ACC112 (cell line): Measurements from ENCODE around the gene TMEM86A.
A peak's percentile ranks its signal among the peaks of the same experiment; 100 is the strongest.
"Not testable (repeated sequence)": the region's sequence is repeated elsewhere in the genome, so short reads cannot be mapped to it uniquely, and the experiment has no call there.

ENCODE experiments used
- H2AFZ ChIP-seq: fragments of 200-600 bp; sonication (generic); one replicate; pipeline ENCODE4 v1.6.0; 2017; ENCODE audit warnings: antibody characterized with exemption, low read length; ENCODE audit not compliant: unreplicated experiment
- H3K27ac ChIP-seq: fragments of 200-600 bp; sonication (generic); 2 replicates; pipeline ENCODE4 v1.5.1; 2014; ENCODE audit warnings: low read depth, mild to moderate bottlenecking, antibody characterized with exemption, low read length, moderate library complexity
- H3K27me3 ChIP-seq: fragments of 200-600 bp; sonication (generic); 2 replicates; pipeline ENCODE4 v1.6.1; 2014; ENCODE audit warnings: mild to moderate bottlenecking, antibody characterized with exemption, low read length, moderate library complexity, mixed read lengths; ENCODE audit not compliant: insufficient read depth
- H3K36me3 ChIP-seq: fragments of 200-600 bp; sonication (generic); 2 replicates; pipeline ENCODE4 v1.6.1; 2016; ENCODE audit warnings: mild to moderate bottlenecking, antibody characterized with exemption, low read length, moderate library complexity, mixed read lengths; ENCODE audit not compliant: insufficient read depth
- H3K4me1 ChIP-seq: fragments of 200-600 bp; sonication (generic); one replicate; pipeline ENCODE4 v1.6.1; 2016; ENCODE audit warnings: low read length, mixed read lengths; ENCODE audit not compliant: insufficient read depth, unreplicated experiment, control insufficient read depth
- H3K4me3 ChIP-seq: fragments of 200-600 bp; sonication (generic); 2 replicates; pipeline ENCODE4 v1.5.1; 2014; ENCODE audit warnings: mild to moderate bottlenecking, low read depth, low read length
- H3K79me2 ChIP-seq: fragments of 200-600 bp; sonication (generic); one replicate; pipeline ENCODE4 v1.6.0; 2016; ENCODE audit warnings: low read length; ENCODE audit not compliant: control insufficient read depth, unreplicated experiment, insufficient read depth

TMEM86A gene, protein sequence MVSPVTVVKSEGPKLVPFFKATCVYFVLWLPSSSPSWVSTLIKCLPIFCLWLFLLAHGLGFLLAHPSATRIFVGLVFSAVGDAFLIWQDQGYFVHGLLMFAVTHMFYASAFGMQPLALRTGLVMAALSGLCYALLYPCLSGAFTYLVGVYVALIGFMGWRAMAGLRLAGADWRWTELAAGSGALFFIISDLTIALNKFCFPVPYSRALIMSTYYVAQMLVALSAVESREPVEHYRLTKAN

GRCh38 chr11:18698341-18699268 lies at the start of gene TMEM86A:
Gene TMEM86A, plus strand, starts transcription at chr11:18698779. Its CDS starts 108 bp downstream, at chr11:18698887.
- no peak within 1 kb of the TSS for H3K27ac ChIP-seq

DNA sequence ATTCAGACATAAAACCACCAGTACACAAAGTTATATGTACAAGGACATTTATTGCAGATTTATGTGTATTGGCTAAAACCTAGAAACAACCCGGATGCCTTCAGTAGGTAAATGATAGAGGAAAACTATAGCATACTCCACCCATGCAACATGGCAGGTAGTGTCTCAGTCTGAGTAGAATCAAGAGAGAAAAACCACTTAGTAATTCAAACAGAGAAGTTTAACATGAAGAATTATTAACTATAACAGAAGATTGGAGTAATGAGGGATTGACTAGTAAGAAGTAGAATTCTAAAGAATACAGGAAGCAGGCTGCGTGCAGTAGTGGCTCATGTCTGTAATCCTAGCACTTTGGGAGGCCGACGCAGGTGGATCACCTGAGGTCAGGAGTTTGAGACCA lies 48.2 kb upstream of the TMEM86A start:
- no peak overlapping the region for H3K27ac ChIP-seq
- no peaks in the 10 kb centered on the region for H3K36me3 ChIP-seq
- H2AFZ ChIP-seq: peak overlapping the region; percentile 3

More at GRCh38 chr11:18698341-18699268, at the start of gene TMEM86A:
- Histone ChIP-seq H3K27me3 (peaks cover 15% of the 10 kb centered on the region), H3K4me1 (peaks cover 20% of the 10 kb centered on the region), H3K36me3 (no peaks in the 10 kb centered on the region), H3K4me3 (peak within 1 kb of the TSS; percentile 86), H2AFZ (peak within 1 kb of the TSS; percentile 84), H3K79me2 (no peaks in the 10 kb centered on the region)

GRCh38 chr11:18650859-18651557 lies 47.6 kb upstream of the TMEM86A start:
- H2AFZ ChIP-seq: peak overlapping the region; percentile 31
- no peaks in the 10 kb centered on the region for H3K4me1 ChIP-seq
- no peaks in the 10 kb centered on the region for H3K27me3 ChIP-seq
- H3K79me2 ChIP-seq: no peaks in the 10 kb centered on the region
- no peaks in the 10 kb centered on the region for H3K36me3 ChIP-seq
- no peak overlapping the region for H3K27ac ChIP-seq
- H3K4me3 ChIP-seq: no peak overlapping the region

More for the DNA sequence above, 48.2 kb upstream of the TMEM86A start:
- no peaks in the 10 kb centered on the region for H3K4me1 ChIP-seq
- H3K4me3 ChIP-seq: no peak overlapping the region
- H3K27me3 ChIP-seq: no peaks in the 10 kb centered on the region
- no peaks in the 10 kb centered on the region for H3K79me2 ChIP-seq

GRCh38 chr11:18657673-18658072 lies 40.9 kb upstream of the TMEM86A start:
- Histone ChIP-seq H3K27me3 (peaks cover 22% of the 10 kb centered on the region), H3K79me2 (no peaks in the 10 kb centered on the region), H3K4me1 (no peaks in the 10 kb centered on the region), H3K27ac (no peak overlapping the region), H3K4me3 (no peak overlapping the region), H3K36me3 (no peaks in the 10 kb centered on the region), H2AFZ (no peak overlapping the region)

GRCh38 chr11:18665353-18665872 lies 33.2 kb upstream of the TMEM86A start:
- peaks cover 14% of the 10 kb centered on the region for H3K27me3 ChIP-seq
- not testable (repeated sequence) for H3K4me1 ChIP-seq, H3K36me3 ChIP-seq, H3K4me3 ChIP-seq, H2AFZ ChIP-seq, H3K79me2 ChIP-seq, H3K27ac ChIP-seq

DNA sequence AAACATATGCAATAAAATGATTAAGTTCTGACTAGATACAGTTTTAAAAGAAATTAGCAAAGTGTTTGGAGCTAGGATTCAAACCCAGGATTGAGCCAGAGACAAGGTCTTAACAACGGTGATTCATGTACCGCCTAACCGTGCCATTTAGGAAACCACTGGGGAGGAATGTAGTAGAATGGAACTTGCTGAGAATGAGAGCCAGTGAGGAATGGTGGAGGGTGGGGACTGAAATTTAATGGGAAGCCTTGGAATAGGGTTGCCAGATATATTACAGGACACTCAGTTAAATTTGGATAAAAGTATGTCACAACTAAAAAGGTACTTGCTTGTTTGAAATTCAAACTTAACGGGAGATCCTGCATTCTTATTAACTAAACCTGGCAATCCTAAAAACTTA lies 30.4 kb upstream of the TMEM86A start:
- Histone ChIP-seq H2AFZ (no peak overlapping the region), H3K4me3 (no peak overlapping the region), H3K4me1 (peaks cover 7% of the 10 kb centered on the region), H3K36me3 (no peaks in the 10 kb centered on the region), H3K27me3 (peaks cover 14% of the 10 kb centered on the region), H3K79me2 (no peaks in the 10 kb centered on the region), H3K27ac (no peak overlapping the region)

- Histone ChIP-seq H3K27ac (no peak overlapping the region), H3K27me3 (peaks cover 14% of the 10 kb centered on the region), H2AFZ (peak overlapping the region; percentile 10), H3K79me2 (no peaks in the 10 kb centered on the region), H3K36me3 (no peaks in the 10 kb centered on the region), H3K4me3 (no peak overlapping the region), H3K4me1 (peaks cover 7% of the 10 kb centered on the region)
These were observed 29.4 kb upstream of the TMEM86A start for GRCh38 chr11:18669219-18669596.

GRCh38 chr11:18669711-18670110 lies 28.9 kb upstream of the TMEM86A start:
- Histone ChIP-seq H3K36me3 (no peaks in the 10 kb centered on the region), H3K27me3 (peaks cover 14% of the 10 kb centered on the region), H3K79me2 (no peaks in the 10 kb centered on the region), H3K4me1 (peaks cover 7% of the 10 kb centered on the region), H2AFZ (peak overlapping the region; percentile 10), H3K27ac (no peak overlapping the region), H3K4me3 (no peak overlapping the region)

- Histone ChIP-seq H3K79me2 (no peaks in the 10 kb centered on the region), H3K27me3 (no peaks in the 10 kb centered on the region), H3K4me3 (no peak overlapping the region), H3K4me1 (peaks cover 7% of the 10 kb centered on the region), H3K27ac (no peak overlapping the region), H2AFZ (no peak overlapping the region), H3K36me3 (no peaks in the 10 kb centered on the region)
These were observed 27.3 kb upstream of the TMEM86A start for GRCh38 chr11:18671246-18671645.

DNA sequence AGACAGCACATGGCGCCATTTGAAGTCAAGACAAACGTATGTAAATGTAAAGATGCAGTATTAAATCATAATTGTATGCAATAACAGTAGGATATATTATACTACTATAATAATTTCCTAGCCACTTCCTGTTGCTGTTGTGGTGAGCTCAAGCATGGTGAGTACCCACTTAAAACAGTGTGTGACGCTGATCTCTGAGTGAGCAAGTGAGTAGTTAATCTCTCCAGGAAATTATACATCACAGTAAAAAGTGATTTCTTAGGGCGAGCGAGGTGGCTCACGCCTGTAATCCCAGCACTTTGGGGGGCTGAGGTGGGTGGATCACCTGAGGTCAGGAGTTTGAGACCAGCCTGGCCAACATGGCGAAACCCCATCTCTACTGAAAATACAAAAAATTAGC lies 26.4 kb upstream of the TMEM86A start:
- H3K27me3 ChIP-seq, H3K36me3 ChIP-seq, H3K27ac ChIP-seq, H3K4me1 ChIP-seq, H3K4me3 ChIP-seq, H2AFZ ChIP-seq, H3K79me2 ChIP-seq: not testable (repeated sequence)
